SIG-M5 (cell line): Measurements from ENCODE around the gene ZNF358.
"Not testable (repeated sequence)": the region's sequence is repeated elsewhere in the genome, so short reads cannot be mapped to it uniquely, and the experiment has no call there.

ENCODE experiments used
- DNase-seq: peaks from one replicate; lab custom pipeline; 2025; lab: John Stamatoyannopoulos, UW

Gene ZNF358

DNA sequence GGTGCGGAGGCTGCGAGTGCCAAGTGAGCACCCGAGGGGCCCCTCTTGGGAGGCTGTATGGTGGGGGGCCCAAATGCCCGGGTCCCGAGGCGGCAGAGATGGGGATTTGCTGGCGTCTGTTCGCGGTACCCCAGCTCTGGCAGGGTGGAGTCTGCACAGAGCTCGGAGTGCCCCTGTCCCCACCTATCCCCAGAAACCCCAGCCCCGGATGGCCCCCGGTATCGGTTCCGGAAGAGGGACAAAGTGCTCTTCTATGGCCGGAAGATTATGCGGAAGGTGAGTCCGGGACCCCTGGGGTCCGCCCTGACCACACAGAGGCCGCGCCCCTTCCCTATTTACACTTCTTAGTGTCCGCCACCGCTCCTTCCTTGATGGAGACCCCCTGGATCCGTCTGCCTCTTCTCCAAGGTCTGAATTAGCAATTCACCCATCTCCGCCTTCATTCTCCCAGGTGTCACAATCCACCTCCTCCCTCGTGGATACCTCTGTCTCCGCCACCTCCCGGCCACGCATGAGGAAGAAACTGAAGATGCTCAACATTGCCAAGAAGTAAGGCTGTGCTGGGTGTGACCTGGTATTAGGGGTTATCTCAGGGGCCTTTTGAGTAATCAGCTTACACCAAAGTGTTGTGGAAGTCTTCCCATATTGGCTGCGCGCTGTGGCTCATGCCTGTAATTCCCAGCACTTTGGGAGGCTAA is 20.2 kb downstream of the ZNF358 start:
- no peak for DNase-seq

GRCh38 chr19:7538990-7539389 is 23.1 kb downstream of the ZNF358 start:
- not testable (repeated sequence) for DNase-seq

GRCh38 chr19:7539827-7540425 is 24.0 kb downstream of the ZNF358 start:
- DNase-seq: no peak

DNA sequence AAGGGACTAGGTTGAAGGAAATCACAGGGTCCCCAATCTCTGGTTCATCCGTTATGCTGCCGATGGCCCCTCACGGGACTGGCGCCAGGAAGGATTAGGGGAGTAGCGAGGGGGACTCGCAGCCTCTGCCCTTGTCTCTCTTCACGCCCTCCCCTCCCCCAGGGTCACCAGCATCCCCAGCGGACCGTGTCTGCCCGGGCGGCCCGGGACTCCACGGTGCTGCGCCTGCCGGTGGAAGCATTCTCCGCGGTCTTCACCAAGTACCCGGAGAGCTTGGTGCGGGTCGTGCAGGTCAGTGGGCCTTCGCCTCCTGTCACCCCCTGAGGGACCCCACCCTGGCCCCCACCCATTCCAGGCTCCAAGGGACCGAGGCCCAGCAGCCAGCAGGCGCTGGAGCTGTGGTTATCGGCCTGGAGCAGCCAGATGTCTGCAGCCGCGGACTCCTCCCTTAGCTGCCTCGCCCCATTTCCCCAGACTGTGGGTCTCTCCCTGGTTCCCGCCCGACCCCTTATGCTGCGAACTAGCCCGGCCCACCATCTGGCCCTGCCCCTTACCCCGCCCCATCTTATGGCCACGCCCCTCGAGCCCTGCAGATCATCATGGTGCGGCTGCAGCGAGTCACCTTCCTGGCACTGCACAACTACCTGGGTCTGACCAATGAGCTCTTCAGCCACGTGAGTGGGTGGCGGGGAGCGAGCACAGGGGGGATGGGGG is 25.0 kb downstream of the ZNF358 start:
- DNase-seq: no peak

DNA sequence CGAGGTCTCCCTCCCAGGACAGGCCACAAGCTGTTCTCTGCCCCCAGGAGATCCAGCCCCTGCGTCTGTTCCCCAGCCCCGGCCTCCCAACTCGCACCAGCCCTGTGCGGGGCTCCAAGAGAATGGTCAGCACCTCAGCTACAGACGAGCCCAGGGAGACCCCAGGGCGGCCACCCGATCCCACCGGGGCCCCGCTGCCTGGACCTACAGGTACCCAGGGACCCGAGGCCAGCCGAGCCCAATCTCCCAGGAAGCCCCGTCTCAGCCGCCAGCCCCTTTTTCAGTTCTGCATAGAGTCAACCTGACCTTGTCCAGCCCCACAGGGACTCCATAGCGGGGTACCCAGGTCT is 25.5 kb downstream of the ZNF358 start:
- DNase-seq: no peak

DNA sequence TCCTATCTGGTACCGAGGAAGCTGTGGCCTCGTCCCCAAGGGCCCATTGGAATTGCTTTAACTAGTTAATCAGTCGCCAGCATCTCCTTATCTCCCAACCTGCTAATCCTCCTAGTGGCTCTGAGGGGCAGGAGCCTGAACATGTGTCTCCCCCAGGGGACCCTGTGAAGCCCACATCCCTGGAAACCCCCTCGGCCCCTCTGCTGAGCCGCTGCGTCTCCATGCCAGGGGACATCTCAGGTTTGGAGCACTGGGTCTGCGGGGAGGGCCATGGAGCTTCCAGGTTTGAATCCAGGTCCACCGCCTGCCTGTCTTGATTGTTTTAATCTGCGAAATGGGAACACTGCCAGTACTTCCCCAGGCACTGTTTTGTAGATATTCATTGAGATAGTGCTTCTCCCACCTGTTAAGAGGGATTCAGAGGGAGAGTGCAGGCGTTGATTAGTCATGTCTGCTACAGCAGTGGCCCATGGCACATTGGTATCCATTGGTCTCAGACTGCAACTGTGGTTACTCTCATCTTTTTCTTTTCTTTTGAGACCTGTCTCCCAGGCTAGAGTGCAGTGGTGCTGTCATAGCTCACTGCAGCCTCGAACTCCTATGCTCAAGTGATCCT is 26.0 kb downstream of the ZNF358 start:
- no peak for DNase-seq

GRCh38 chr19:7542556-7543348 is 26.8 kb downstream of the ZNF358 start:
- DNase-seq: no peak

DNA sequence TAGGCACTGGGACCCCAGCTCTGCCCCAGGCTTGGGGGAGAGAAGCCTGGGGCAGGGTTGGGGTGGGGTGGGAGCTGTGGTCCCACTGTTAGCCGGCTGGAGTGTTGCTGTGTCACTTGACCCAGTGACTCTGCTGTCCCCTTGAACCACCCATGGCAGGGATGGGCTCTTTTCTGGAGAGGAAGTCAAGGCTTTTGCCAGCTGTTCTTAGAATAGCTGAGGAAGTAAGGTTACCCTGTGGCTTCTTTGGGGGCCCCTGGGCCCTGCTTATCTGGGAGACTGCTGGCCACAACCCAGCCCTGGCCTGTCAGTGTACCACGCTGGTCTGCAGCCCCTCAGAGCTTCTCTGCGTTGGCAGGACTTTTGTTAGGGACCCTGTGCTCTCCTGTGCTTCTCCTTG is 28.7 kb downstream of the ZNF358 start:
- no peak for DNase-seq

DNA sequence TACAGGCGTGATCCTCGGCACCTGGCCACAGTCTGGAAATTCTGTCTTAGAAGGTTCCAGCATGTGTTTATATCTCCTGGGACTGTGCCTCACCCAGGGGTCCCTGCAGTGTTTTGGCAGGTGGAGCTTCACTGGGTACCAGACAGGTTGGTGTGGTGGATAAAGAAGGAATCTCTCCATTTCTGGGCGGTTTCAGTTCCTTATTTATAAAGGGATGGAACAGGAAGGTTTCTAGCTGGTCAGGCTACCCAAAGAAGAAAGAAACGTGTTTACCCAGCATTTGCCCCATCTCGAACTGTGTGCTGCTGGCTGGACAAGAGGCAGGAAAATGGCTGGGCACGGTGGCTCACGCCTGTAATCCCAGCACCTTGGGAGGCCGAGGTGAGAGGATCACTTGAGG is 29.4 kb downstream of the ZNF358 start:
- no peak for DNase-seq

DNA sequence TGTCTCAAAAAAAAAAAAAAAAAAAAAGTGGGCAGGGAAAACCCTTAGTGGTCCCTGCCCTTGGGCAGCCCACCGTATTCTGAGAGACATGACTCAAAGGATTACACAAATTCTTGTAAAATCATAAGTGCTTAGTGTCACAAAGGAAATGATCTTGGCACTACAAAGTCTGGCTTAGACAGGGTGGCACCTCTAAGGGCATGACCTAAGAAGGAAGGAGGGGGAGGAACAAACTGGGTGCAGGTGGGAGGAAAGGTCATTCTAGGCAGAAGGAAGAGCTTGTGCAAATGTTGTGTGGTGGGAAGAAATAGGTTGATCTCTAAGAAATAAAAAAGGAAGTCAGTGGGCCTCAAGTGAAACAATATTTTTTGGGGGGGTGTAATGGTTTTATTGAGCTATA is 30.0 kb downstream of the ZNF358 start:
- no peak for DNase-seq

DNA sequence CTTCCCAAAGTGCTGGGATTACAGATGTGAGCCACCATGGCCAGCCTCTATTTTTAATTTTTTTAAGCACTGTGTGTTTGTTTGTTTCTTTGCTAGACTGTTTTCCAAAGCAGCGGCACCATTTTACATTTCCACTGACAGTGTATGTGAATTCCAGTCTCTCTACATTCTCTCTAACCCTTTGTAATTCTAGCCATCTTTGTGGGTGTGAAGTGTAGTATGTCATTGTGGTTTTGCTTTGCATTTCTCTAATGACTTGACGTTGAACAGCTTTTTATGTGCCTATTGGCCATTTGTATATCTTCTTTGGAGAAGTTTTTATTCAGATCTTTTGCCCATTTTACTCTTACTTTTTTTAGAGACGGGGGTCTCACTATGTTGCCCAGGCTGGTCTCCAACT is 31.3 kb downstream of the ZNF358 start:
- no peak for DNase-seq

DNA sequence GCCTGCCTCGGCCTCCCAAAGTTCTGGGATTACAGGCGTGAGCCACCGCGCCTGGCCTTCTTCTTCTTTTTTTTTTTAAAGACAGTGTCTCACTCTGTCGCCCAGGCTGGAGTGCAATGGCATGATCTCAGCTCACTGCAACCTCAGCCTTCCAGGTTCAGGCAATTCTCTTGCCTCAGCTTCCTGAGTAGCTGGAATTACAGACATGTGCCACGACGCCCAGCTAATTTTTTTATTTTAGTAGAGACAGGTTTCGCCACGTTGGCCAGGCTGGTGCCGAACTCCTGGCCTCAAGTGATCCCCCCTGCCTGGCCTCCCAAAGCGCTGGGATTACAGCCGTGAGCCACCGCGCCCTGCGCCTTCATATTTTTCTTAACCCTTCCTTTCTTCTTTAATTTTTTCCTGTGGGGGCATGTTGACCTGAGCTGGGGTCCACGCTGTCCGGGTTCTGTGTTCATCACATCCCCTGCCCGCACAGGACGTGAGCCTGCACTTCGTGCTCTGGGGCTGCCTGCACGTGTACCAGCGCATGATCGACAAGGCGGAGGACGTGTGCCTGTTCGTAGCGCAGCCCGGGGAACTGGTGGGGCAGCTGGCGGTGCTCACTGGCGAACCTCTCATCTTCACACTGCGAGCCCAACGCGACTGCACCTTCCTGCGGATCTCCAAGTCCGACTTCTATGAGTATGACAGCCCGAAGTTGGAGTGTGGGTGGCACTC is 33.7 kb downstream of the ZNF358 start:
- no peak for DNase-seq

GRCh38 chr19:7550169-7550770 is 34.4 kb downstream of the ZNF358 start:
- no peak for DNase-seq

- no peak for DNase-seq
These were observed 35.3 kb downstream of the ZNF358 start for GRCh38 chr19:7550987-7551761.

DNA sequence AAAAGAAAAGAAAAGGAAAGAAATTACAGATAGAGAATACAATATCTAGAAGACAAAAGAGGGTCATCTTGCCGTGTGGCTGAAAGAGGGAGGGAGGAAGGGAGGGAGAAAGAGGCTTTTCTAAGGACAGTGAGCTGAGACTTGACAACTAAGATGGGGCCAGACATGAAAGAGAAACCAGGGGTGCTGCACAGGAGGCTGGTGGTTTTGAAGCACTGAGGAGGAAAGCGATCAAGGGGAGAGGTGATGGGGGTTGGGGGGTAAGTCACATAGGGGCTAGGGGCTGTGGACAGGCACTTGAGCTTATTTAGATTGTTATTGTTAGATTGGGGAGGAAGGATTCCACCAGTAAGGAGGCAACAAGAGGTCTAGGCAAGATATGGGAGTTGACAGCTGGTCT is 36.9 kb downstream of the ZNF358 start:
- no peak for DNase-seq

DNA sequence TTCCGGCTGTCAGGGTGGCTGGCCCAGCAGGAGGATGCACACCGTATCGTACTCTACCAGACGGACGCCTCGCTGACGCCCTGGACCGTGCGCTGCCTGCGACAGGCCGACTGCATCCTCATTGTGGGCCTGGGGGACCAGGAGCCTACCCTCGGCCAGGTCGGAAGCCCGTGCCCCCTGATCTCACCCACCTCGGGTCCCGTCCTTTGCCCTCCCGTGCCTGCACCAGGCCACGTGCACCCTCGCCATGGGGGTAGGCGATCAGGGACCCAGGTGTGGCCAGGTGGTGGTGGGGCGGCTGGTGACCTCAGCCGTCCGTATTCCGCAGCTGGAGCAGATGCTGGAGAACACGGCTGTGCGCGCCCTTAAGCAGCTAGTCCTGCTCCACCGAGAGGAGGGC is 38.7 kb downstream of the ZNF358 start:
- no peak for DNase-seq

DNA sequence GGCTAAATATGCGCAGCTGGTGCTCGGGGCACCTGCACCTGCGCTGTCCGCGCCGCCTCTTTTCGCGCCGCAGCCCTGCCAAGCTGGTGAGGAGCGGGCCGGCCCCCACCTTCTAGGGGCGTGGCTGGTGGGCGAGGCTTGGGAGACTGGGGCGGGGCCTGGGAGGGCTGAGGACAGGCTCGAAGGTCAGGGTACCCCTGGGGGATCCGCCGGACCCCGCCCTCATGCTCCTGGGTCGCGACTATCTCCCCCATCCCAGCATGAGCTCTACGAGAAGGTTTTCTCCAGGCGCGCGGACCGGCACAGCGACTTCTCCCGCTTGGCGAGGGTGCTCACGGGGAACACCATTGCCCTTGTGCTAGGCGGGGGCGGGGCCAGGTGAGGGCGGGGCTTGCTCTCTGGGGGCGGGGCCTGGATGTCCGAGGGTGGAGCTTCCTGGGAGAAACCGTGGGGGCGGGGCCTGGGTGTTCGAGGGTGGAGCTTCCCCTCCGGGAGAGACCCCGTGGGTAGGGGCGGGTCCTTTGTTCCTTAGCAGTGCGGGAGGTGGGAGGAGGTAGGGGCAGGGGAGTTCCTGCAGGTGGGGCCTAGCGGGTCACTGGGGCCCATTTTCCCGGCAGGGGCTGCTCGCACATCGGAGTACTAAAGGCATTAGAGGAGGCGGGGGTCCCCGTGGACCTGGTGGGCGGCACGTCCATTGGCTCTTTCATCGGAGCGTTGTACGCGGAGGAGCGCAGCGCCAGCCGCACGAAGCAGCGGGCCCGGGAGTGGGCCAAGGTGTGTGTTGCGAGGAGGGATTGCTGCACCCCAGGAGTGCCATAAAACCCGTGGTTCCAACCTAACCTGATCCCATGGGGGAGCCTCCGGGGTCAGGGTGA is 39.3 kb downstream of the ZNF358 start:
- no peak for DNase-seq

DNA sequence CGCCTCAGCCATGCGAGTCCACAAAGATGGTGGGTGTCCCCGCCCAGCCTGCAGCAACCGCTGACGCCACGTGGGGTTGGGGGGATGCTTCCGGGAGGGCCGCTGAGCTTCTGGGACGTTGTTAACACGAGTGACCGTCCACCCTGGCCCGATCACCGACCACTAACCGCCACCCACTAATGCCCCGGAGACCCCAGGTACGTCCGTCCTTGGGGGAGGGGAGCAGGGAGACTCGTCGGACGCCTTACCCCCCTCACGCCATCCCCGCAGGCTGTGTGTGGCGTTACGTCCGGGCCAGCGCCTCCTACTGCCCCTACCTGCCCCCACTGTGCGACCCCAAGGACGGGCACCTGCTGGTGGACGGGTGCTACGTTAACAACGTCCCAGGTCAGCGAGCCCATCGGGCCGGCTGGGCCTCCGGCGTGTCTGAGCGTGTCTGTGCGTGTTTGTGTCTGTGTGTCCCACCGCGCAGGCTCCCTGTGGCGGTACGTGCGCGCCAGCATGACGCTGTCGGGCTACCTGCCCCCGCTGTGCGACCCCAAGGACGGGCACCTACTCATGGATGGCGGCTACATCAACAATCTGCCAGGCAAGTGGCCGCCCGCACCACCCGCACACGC is 40.9 kb downstream of the ZNF358 start:
- no peak for DNase-seq

- no peak for DNase-seq
These were observed 42.8 kb downstream of the ZNF358 start for GRCh38 chr19:7558667-7559066.
